ENCODE results near the gene PAX5.

The PAX5 gene

DNA sequence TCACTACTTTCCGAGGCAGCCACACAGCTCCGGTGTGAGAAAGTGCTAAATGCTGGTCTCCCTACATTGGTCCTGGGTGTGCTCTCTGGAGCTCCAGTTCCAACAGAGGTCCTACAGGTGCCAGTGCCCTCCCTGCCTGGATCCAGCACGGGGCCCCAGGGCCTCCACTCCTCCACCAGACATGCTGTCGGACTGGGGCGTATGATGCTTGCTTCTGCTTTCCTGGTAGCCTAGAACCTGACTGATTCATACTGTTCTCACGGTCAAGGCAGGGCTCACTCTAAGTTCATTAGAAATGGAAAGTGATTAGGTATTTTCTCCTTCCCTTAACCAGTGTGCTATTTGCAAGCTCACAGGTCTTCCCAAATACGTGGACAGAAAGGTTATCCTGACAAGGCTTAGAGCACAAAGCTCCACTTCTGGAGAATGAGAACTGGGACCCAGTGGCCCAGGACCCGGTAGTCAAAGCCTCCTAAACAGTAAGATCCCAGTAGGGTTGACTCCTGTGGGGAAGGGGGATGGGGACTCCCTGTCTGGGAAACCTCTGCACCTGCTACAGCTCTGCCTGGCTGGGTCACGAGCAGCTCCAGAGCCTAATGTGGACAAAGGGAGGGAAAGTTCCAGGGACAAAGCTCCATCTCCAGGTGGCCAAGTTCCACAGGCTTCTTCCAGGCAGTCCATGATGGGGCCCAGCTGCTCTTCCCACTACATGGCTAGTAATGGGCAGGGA, 98.1 kb downstream of the PAX5 start:
- CTCF ChIA-PET, result no interaction called here
- no peak for TF ChIP-seq CTBP1 (IDR thresholded peaks at IDR 0.05; ENCODE audit: borderline replicate concordance)
- no peak for TF ChIP-seq SP1 (IDR thresholded peaks at IDR 0.05)
- no peak for TF ChIP-seq L3MBTL2 (conservative IDR thresholded peaks at IDR 0.05)
- TF ChIP-seq BHLHE40 (IDR thresholded peaks at IDR 0.05; ENCODE audit: borderline replicate concordance), result no peak
- no peak for TF ChIP-seq HDGF (IDR thresholded peaks at IDR 0.05; ENCODE audit: borderline replicate concordance)
- no peak for TF ChIP-seq ELF4 (IDR thresholded peaks at IDR 0.05)
- TF ChIP-seq TARDBP (IDR thresholded peaks at IDR 0.05), result no peak
- TF ChIP-seq LEF1 (IDR thresholded peaks at IDR 0.05; ENCODE audit: borderline replicate concordance), result no peak
- DNase-seq (ENCODE audit: extremely low spot score), result no peak
- POLR2A ChIA-PET, result no interaction called here

GRCh38 chr9:36935332-36935731, 98.7 kb downstream of the PAX5 start:
- CTCF ChIA-PET, result no interaction called here
- no peak for DNase-seq (ENCODE audit: extremely low spot score)
- TF ChIP-seq FOXM1 (IDR thresholded peaks at IDR 0.05; ENCODE audit: borderline replicate concordance), result no peak
- POLR2A ChIA-PET, result no interaction called here

GRCh38 chr9:36934478-36935065, 99.5 kb downstream of the PAX5 start:
- ChIA-PET CTCF (no interaction called here), POLR2A (no interaction called here)
- DNase-seq (ENCODE audit: extremely low spot score), result no peak
- no peak for TF ChIP-seq BHLHE40 (IDR thresholded peaks at IDR 0.05; ENCODE audit: borderline replicate concordance)
- no peak for TF ChIP-seq FOXA1 (IDR thresholded peaks at IDR 0.05)
- TF ChIP-seq SP1 (IDR thresholded peaks at IDR 0.05), result no peak
- no peak for TF ChIP-seq NFRKB (IDR thresholded peaks at IDR 0.05)
- TF ChIP-seq SUZ12 (IDR thresholded peaks at IDR 0.05), result no peak
- no peak for TF ChIP-seq ARNT (IDR thresholded peaks at IDR 0.05)
- no peak for TF ChIP-seq HDGF (IDR thresholded peaks at IDR 0.05; ENCODE audit: borderline replicate concordance)
- TF ChIP-seq ELF4 (IDR thresholded peaks at IDR 0.05), result no peak
- no peak for TF ChIP-seq PKNOX1 (IDR thresholded peaks at IDR 0.05)
- no peak for TF ChIP-seq FOXK2 (IDR thresholded peaks at IDR 0.05)
- TF ChIP-seq FOXM1 (IDR thresholded peaks at IDR 0.05; ENCODE audit: borderline replicate concordance), result no peak
- TF ChIP-seq L3MBTL2 (conservative IDR thresholded peaks at IDR 0.05), result no peak
- TF ChIP-seq ZNF384 (IDR thresholded peaks at IDR 0.05), result no peak
- no peak for TF ChIP-seq TARDBP (IDR thresholded peaks at IDR 0.05)
- no peak for TF ChIP-seq CTBP1 (IDR thresholded peaks at IDR 0.05; ENCODE audit: borderline replicate concordance)
- TF ChIP-seq LEF1 (IDR thresholded peaks at IDR 0.05; ENCODE audit: borderline replicate concordance), result no peak

- POLR2A ChIA-PET, result no interaction called here
- TF ChIP-seq TARDBP (IDR thresholded peaks at IDR 0.05), result no peak
- no peak for TF ChIP-seq FOXK2 (IDR thresholded peaks at IDR 0.05)
- no peak for TF ChIP-seq LEF1 (IDR thresholded peaks at IDR 0.05; ENCODE audit: borderline replicate concordance)
- TF ChIP-seq ARNT (IDR thresholded peaks at IDR 0.05), result no peak
- TF ChIP-seq NFRKB (IDR thresholded peaks at IDR 0.05), result no peak
- no peak for TF ChIP-seq BHLHE40 (IDR thresholded peaks at IDR 0.05; ENCODE audit: borderline replicate concordance)
- no peak for TF ChIP-seq SUZ12 (IDR thresholded peaks at IDR 0.05)
- no peak for TF ChIP-seq SP1 (IDR thresholded peaks at IDR 0.05)
- no peak for TF ChIP-seq FOXM1 (IDR thresholded peaks at IDR 0.05; ENCODE audit: borderline replicate concordance)
- no peak for TF ChIP-seq HDGF (IDR thresholded peaks at IDR 0.05; ENCODE audit: borderline replicate concordance)
- no peak for TF ChIP-seq FOXA1 (IDR thresholded peaks at IDR 0.05)
- TF ChIP-seq CTBP1 (IDR thresholded peaks at IDR 0.05; ENCODE audit: borderline replicate concordance), result no peak
- no peak for TF ChIP-seq ELF4 (IDR thresholded peaks at IDR 0.05)
- no peak for TF ChIP-seq ZNF384 (IDR thresholded peaks at IDR 0.05)
- TF ChIP-seq L3MBTL2 (conservative IDR thresholded peaks at IDR 0.05), result no peak
- no peak for TF ChIP-seq PKNOX1 (IDR thresholded peaks at IDR 0.05)
- DNase-seq (ENCODE audit: extremely low spot score), result no peak
- CTCF ChIA-PET, result no interaction called here
Observed at GRCh38 chr9:36933676-36934215, 100.3 kb downstream of the PAX5 start.

DNA sequence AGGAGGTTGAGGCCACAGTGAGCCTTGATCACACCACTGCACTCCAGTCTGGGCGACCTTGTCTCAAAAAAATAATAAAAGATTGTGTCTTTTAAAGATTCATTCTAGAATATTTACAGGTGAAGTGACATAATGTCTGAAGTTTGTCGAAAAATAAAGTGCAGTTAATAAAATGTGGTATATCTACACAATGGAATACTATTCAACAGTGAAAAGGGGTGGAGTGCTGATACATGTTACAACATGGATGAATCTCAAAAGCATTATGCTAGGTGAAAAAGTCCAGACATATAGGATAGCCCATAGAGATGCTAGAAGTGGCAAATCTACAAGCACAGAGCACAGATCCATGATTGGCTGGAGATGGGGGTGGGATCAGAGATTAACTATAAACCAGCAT, 101.9 kb downstream of the PAX5 start:
- CTCF ChIA-PET, result no interaction called here
- DNase-seq (ENCODE audit: extremely low spot score), result no peak
- TF ChIP-seq FOXA1 (IDR thresholded peaks at IDR 0.05) (no peak), SUZ12 (IDR thresholded peaks at IDR 0.05) (no peak), FOXK2 (IDR thresholded peaks at IDR 0.05) (no peak), ARNT (IDR thresholded peaks at IDR 0.05) (no peak), LEF1 (IDR thresholded peaks at IDR 0.05; ENCODE audit: borderline replicate concordance) (no peak)
- POLR2A ChIA-PET, result no interaction called here

DNA sequence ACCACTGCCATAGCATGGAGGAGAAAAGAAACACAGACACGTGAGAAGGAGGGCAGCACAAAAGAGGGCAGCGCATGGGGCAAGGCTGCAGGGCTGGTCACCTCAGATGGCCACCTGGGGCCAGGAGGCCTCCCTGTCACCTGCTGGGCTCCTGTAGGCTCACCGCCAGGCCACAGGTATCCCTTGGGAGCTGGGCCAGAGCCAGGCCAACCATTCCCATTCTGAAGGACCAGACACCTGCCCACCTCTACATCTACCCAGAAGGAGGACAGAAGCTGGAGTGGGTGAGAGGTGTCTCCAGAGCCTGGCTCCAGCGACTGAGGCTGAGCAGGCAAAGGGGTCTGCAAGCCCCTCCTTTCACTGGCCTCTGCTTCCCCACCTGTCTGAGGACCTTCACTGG, 103.1 kb downstream of the PAX5 start:
- no peak for TF ChIP-seq SUZ12 (IDR thresholded peaks at IDR 0.05)
- POLR2A ChIA-PET, result no interaction called here

GRCh38 chr9:36929350-36929675, 104.8 kb downstream of the PAX5 start:
- DNase-seq (ENCODE audit: extremely low spot score), result no peak
- ChIA-PET CTCF (no interaction called here), POLR2A (no interaction called here)
- no peak for TF ChIP-seq NFRKB (IDR thresholded peaks at IDR 0.05)
- no peak for TF ChIP-seq SP1 (IDR thresholded peaks at IDR 0.05)
- no peak for TF ChIP-seq TARDBP (IDR thresholded peaks at IDR 0.05)
- TF ChIP-seq L3MBTL2 (conservative IDR thresholded peaks at IDR 0.05), result no peak
- no peak for TF ChIP-seq PKNOX1 (IDR thresholded peaks at IDR 0.05)
- no peak for TF ChIP-seq ARNT (IDR thresholded peaks at IDR 0.05)
- no peak for TF ChIP-seq ZNF384 (IDR thresholded peaks at IDR 0.05)
- TF ChIP-seq CTBP1 (IDR thresholded peaks at IDR 0.05; ENCODE audit: borderline replicate concordance), result no peak
- no peak for TF ChIP-seq SUZ12 (IDR thresholded peaks at IDR 0.05)
- no peak for TF ChIP-seq BHLHE40 (IDR thresholded peaks at IDR 0.05; ENCODE audit: borderline replicate concordance)
- TF ChIP-seq FOXM1 (IDR thresholded peaks at IDR 0.05; ENCODE audit: borderline replicate concordance), result no peak
- TF ChIP-seq ELF4 (IDR thresholded peaks at IDR 0.05), result no peak
- TF ChIP-seq FOXK2 (IDR thresholded peaks at IDR 0.05), result no peak
- TF ChIP-seq HDGF (IDR thresholded peaks at IDR 0.05; ENCODE audit: borderline replicate concordance), result no peak
- no peak for TF ChIP-seq LEF1 (IDR thresholded peaks at IDR 0.05; ENCODE audit: borderline replicate concordance)

More for the DNA sequence above, 103.1 kb downstream of the PAX5 start:
- no peak for DNase-seq (ENCODE audit: extremely low spot score)
- CTCF ChIA-PET, result no interaction called here
